GM23248 (cell line): ENCODE results near the gene STYK1. TPM values are rescaled to one million over a fixed set of nuclear protein-coding genes. Genes with fewer than 3 reads are reported as not detected.

Source experiments
- DNase-seq: peaks from one replicate; pipeline ENCODE4 v3.0.0-alpha.2; 2015
- H2AFZ ChIP-seq: fragments of 200-600 bp; sonication (generic); 2 replicates; pipeline ENCODE4 v1.6.1; 2016; ENCODE audit warnings: antibody characterized with exemption
- H3F3A ChIP-seq: fragments of 200-600 bp; sonication (generic); 2 replicates; pipeline ENCODE4 v1.6.1; 2016; ENCODE audit warnings: mild to moderate bottlenecking, antibody characterized with exemption, mixed run types; ENCODE audit not compliant: insufficient read depth
- H3K27ac ChIP-seq: fragments of 200-600 bp; sonication (generic); 2 replicates; pipeline ENCODE4 v1.5.1; 2016; ENCODE audit warnings: mild to moderate bottlenecking
- H3K27me3 ChIP-seq: fragments of 200-600 bp; sonication (generic); replicated peaks from 2 replicates; pipeline ENCODE4 v1.6.1; 2016; ENCODE audit warnings: mild to moderate bottlenecking; ENCODE audit not compliant: insufficient read depth
- H3K36me3 ChIP-seq: fragments of 200-600 bp; sonication (generic); 2 replicates; pipeline ENCODE4 v1.6.1; 2016; ENCODE audit warnings: low read depth, mild to moderate bottlenecking
- H3K4me1 ChIP-seq: fragments of 200-600 bp; sonication (generic); 2 replicates; pipeline ENCODE4 v1.6.1; 2016; ENCODE audit warnings: mild to moderate bottlenecking; ENCODE audit not compliant: insufficient read depth
- H3K4me2 ChIP-seq: fragments of 200-600 bp; sonication (generic); one replicate; pipeline ENCODE4 v1.6.1; 2016; ENCODE audit warnings: mild to moderate bottlenecking; ENCODE audit not compliant: unreplicated experiment
- H3K4me3 ChIP-seq: fragments of 200-600 bp; sonication (generic); 2 replicates; pipeline ENCODE4 v1.5.1; 2016; ENCODE audit warnings: mild to moderate bottlenecking
- H3K79me2 ChIP-seq: fragments of 200-600 bp; sonication (generic); 2 replicates; pipeline ENCODE4 v1.6.1; 2016; ENCODE audit warnings: mild to moderate bottlenecking; ENCODE audit not compliant: insufficient read depth
- H3K9ac ChIP-seq: fragments of 200-600 bp; sonication (generic); 2 replicates; pipeline ENCODE4 v1.6.1; 2016; ENCODE audit warnings: mild to moderate bottlenecking
- H3K9me2 ChIP-seq: fragments of 200-600 bp; sonication (generic); 2 replicates; pipeline ENCODE4 v1.6.1; 2016; ENCODE audit warnings: mixed run types, mild to moderate bottlenecking, moderate library complexity; ENCODE audit not compliant: insufficient read depth
- H3K9me3 ChIP-seq: fragments of 200-600 bp; sonication (generic); one replicate; pipeline ENCODE4 v1.6.1; 2017; ENCODE audit warnings: low read depth
- H4K20me1 ChIP-seq: fragments of 200-600 bp; sonication (generic); 2 replicates; pipeline ENCODE4 v1.6.0; 2016; ENCODE audit not compliant: insufficient read depth
- EZH2 ChIP-seq: fragments of 200-600 bp; sonication (generic); IDR thresholded peaks from 2 replicates; pipeline ENCODE4 v1.6.1; 2018; ENCODE audit warnings: antibody characterized with exemption, mild to moderate bottlenecking; ENCODE audit not compliant: insufficient read depth, poor library complexity, severe bottlenecking
- EZH2phosphoT487 ChIP-seq: fragments of 200-600 bp; sonication (generic); IDR thresholded peaks from 2 replicates; pipeline ENCODE4 v1.6.1; 2018; ENCODE audit warnings: antibody characterized with exemption, moderate library complexity, mild to moderate bottlenecking, low read depth; ENCODE audit not compliant: insufficient read depth
- WGBS, 2 experiments: methylation state at CpG; one replicate each; pipeline ENCODE4 v1.1.6; 2015 to 2017; ENCODE audit warnings: low lambda C conversion rate in 2 of 2, low coverage in 1 of 2; ENCODE audit errors: missing lambda C conversion rate in 2 of 2; 5-methylcytosine and 5-hydroxymethylcytosine counted together
- in situ Hi-C: fragments of 300-500 bp; cut with MboI; formaldehyde crosslinking; loops from 2 replicates; pipeline ENCODE4 v1.15.0; 2020
- polyA plus RNA-seq: library from polyadenylated mRNA; unstranded; fragments of >200 nt; fragmentation: Nextera tagmentation; extraction: Ambion mirVana; gene quantifications from 2 replicates; pipeline ENCODE4 v1.2.1, GENCODE V29; 2016
- total RNA-seq: library from RNA; depleted of rRNA; stranded (reverse); fragments of >200 nt; shearing (Covaris generic); gene quantifications from 2 replicates; pipeline ENCODE4 v1.2.3, GENCODE V29; 2014

STYK1 gene
- total and polyA plus RNA-seq, 2 experiments from 2014 or later, result 0.93 to 1.1 TPM

DNA sequence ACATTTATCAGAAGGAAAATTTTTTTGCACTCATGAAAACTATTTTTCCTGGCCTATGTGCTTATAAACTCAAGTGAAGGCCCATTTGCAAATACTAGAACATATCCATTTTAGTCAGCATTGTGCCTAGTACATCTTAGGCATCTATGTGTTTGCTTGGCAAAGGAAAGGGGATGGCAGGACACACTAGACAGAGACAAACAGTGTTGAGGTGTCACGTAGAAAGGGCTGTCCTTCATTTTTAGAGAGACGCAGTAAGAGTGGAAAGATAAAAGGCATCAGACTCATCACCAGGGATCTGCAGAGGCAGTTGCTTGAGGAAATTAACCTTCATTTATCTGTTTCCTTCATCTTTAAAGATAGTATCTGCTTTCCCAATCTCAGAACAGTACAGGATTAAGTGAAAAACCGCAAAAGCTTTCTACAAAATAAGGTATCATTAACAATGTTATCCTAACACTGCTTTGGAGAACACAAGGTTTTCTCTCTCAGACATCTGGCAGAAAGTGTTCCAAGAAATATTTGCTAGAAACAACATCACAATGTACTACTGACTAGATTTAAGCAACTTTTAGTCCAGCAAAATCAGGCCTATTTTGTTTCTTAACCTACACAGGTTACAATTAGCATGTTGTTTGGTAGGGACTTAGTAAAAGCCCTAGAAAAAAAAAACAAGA lies 47.3 kb upstream of the STYK1 start:
- Histone ChIP-seq H3K4me2 (peak overlapping the region; percentile 98), H3K4me1 (peaks cover 62% of the 10 kb centered on the region), H3K79me2 (peaks cover 81% of the 10 kb centered on the region), H3K9me2 (no peaks in the 10 kb centered on the region), H3K9me3 (no peaks in the 10 kb centered on the region), H4K20me1 (no peaks in the 10 kb centered on the region), H3K27me3 (no peaks in the 10 kb centered on the region), H3K36me3 (no peaks in the 10 kb centered on the region), H3K9ac (peak overlapping the region; percentile 97), H3K4me3 (peak overlapping the region; percentile 82), H3F3A (peaks cover 61% of the 10 kb centered on the region), H2AFZ (peak overlapping the region; percentile 27; the same call in 1 of the 2 replicates), H3K27ac (peak overlapping the region; percentile 98)
- no peak for TF ChIP-seq EZH2
- TF ChIP-seq EZH2phosphoT487, result no peak
- peak; percentile 37 for DNase-seq
- in situ Hi-C loops, result no loop called here
- 20 to 21% methylated on average over 3 of the region's 3 CpGs for WGBS, 2 experiments

DNA sequence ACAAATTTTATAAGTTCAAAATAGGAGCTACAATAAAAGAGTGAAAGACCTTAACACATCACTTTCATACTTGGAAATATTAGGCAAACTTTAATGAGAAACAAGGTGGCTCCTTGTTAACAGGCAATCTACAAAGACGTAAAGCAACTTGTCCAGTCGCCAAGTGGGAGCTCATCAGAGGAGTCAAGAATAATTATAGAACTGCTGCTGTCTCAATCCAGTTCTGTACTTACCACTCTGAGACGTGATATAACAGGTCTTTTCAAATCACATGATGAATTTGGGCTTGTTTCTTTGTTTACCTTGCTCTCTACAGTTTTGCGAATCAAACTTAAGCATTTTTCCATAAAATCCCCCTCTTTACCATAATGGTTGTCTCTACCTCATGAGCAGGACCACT lies 45.6 kb upstream of the STYK1 start:
- H3K9me2 ChIP-seq, result no peaks in the 10 kb centered on the region
- 87 to 88% methylated on average over 4 of the region's 4 CpGs for WGBS, 2 experiments

DNA sequence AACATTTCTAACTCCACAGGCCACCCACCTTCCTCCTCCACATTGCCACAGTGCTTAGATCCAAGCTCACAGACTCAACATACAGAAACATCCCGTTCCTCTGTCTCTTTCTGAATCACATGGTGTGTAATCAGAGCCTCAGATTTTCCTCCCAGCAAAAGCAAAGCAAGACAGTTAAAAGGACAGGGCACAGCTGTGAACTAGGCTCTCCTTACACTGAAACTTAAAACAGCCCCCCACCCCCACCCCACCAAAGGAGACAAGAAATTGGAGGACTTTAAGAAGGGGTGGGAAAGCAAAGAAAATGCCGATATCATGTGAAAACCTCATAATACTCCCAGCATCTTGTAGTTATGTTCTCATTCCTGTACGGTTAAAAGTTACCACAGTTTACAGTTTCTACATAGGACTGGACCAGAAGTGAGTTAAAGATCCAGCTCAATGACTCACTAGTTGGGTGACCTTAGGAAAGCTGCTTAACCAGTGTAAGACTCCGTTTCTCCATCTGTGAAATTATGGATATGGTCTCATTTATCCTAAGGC lies 44.5 kb upstream of the STYK1 start:
- Histone ChIP-seq H3K4me2 (peak overlapping the region; percentile 98), H3K9me2 (no peaks in the 10 kb centered on the region), H3K9me3 (no peaks in the 10 kb centered on the region), H3K36me3 (peaks cover 26% of the 10 kb centered on the region), H3K27me3 (no peaks in the 10 kb centered on the region), H3K4me3 (peak overlapping the region; percentile 82), H3F3A (peaks cover 62% of the 10 kb centered on the region), H3K79me2 (peaks cover 91% of the 10 kb centered on the region), H3K27ac (peak overlapping the region; percentile 98), H2AFZ (no peak overlapping the region), H3K4me1 (peaks cover 58% of the 10 kb centered on the region), H3K9ac (peak overlapping the region; percentile 97), H4K20me1 (no peaks in the 10 kb centered on the region)
- peak; percentile 85 for DNase-seq
- TF ChIP-seq EZH2, result no peak
- TF ChIP-seq EZH2phosphoT487, result no peak
- in situ Hi-C loops, result no loop called here
- 2 to 3% methylated on average over 4 of the region's 4 CpGs for WGBS, 2 experiments

More for the DNA sequence above, 45.6 kb upstream of the STYK1 start:
- in situ Hi-C loops, result no loop called here
- Histone ChIP-seq H3K27me3 (no peaks in the 10 kb centered on the region), H3K9ac (peak overlapping the region; percentile 97), H2AFZ (no peak overlapping the region), H3K4me1 (peaks cover 67% of the 10 kb centered on the region), H4K20me1 (no peaks in the 10 kb centered on the region), H3F3A (peaks cover 68% of the 10 kb centered on the region), H3K4me2 (peak overlapping the region; percentile 98), H3K36me3 (peaks cover 15% of the 10 kb centered on the region), H3K4me3 (peak overlapping the region; percentile 82), H3K27ac (peak overlapping the region; percentile 98), H3K9me3 (no peaks in the 10 kb centered on the region), H3K79me2 (peaks cover 91% of the 10 kb centered on the region)
- TF ChIP-seq EZH2phosphoT487, result no peak
- no peak for TF ChIP-seq EZH2
- no peak for DNase-seq

DNA sequence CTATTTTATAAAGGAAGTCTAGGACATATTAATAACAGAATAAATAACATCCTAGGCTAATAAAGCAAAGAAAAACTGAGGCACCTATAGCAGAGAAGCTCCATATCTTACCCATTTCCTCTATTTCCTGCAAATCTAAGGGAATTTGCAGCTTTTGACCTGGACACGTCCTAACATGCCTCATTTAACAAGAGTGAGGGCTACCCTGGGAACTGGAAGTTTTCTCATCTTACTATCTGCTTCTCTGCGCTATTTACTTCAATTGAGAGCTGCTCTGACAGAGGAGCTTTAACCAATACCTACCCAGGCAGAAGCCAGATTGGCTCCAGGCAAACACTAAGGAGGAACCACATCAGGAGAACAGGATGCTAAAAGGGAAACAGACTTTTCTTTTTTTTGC lies 43.6 kb upstream of the STYK1 start:
- H3K4me1 ChIP-seq, result peaks cover 58% of the 10 kb centered on the region
- peak overlapping the region; percentile 82 for H3K4me3 ChIP-seq
- H3K4me2 ChIP-seq, result peak overlapping the region; percentile 98
- H3K9me2 ChIP-seq, result no peaks in the 10 kb centered on the region
- no peak overlapping the region for H2AFZ ChIP-seq
- TF ChIP-seq EZH2 (no peak), EZH2phosphoT487 (no peak)
- peaks cover 35% of the 10 kb centered on the region for H3K36me3 ChIP-seq
- peaks cover 96% of the 10 kb centered on the region for H3K79me2 ChIP-seq
- 10 to 12% methylated on average over 2 of the region's 2 CpGs for WGBS, 2 experiments
- DNase-seq, result peak; percentile 43
- H3F3A ChIP-seq, result peaks cover 61% of the 10 kb centered on the region
- no peaks in the 10 kb centered on the region for H4K20me1 ChIP-seq
- H3K9ac ChIP-seq, result peak overlapping the region; percentile 97
- in situ Hi-C loops, result no loop called here
- H3K9me3 ChIP-seq, result no peaks in the 10 kb centered on the region
- peak overlapping the region; percentile 98 for H3K27ac ChIP-seq
- H3K27me3 ChIP-seq, result no peaks in the 10 kb centered on the region
